Measurements from ENCODE around the gene EDAR. TPM values are rescaled to one million over a fixed set of nuclear protein-coding genes. Genes with fewer than 3 reads are reported as not detected.

Gene EDAR
- total RNA-seq, 2 donors from 2014 or later: not detected

- H3K27ac Mint-ChIP-seq: no peak overlapping the region
- TF ChIP-seq CTCF (conservative IDR thresholded peaks at IDR 0.05): no peak
- DNase-seq: no peak
- no peaks in the 10 kb centered on the region for H3K9me3 Mint-ChIP-seq
- Histone ChIP-seq H3K27ac (ENCODE audit: low read depth, low read length) (no peak overlapping the region), H3K9me3 (ENCODE audit: control insufficient read depth, low read length) (no peaks in the 10 kb centered on the region), H3K4me3 (ENCODE audit: low read length) (no peak overlapping the region), H3K4me1 (ENCODE audit: control insufficient read depth, insufficient read depth, low read length) (no peaks in the 10 kb centered on the region), H3K27me3 (ENCODE audit: control insufficient read depth, insufficient read depth, low read length, poor library complexity, severe bottlenecking) (no peaks in the 10 kb centered on the region), H3K9ac (ENCODE audit: extremely low read depth, low read length, poor library complexity, severe bottlenecking) (no peak overlapping the region), H3K36me3 (ENCODE audit: control insufficient read depth, insufficient read depth, low read length) (no peaks in the 10 kb centered on the region)
- H3K27me3 Mint-ChIP-seq (ENCODE audit: insufficient read depth): no peaks in the 10 kb centered on the region
- H3K4me3 Mint-ChIP-seq: no peak overlapping the region
- no peaks in the 10 kb centered on the region for H3K36me3 Mint-ChIP-seq (ENCODE audit: low read depth)
- H3K4me1 Mint-ChIP-seq: peaks cover 7% of the 10 kb centered on the region
- 84 to 89% methylated on average over 3 to 8 of the region's 9 CpGs for WGBS, 2 experiments (ENCODE audit: insufficient coverage in 1 of 2, insufficient read length in 1 of 2)
These were observed 21.0 kb upstream of the EDAR start for GRCh38 chr2:109009920-109010610.

- H3K27ac Mint-ChIP-seq: no peak overlapping the region
- no peak for TF ChIP-seq CTCF (conservative IDR thresholded peaks at IDR 0.05)
- no peaks in the 10 kb centered on the region for H3K27me3 Mint-ChIP-seq (ENCODE audit: insufficient read depth)
- no peaks in the 10 kb centered on the region for H3K9me3 Mint-ChIP-seq
- Histone ChIP-seq H3K9me3 (ENCODE audit: control insufficient read depth, low read length) (no peaks in the 10 kb centered on the region), H3K9ac (ENCODE audit: extremely low read depth, low read length, poor library complexity, severe bottlenecking) (no peak overlapping the region), H3K4me3 (ENCODE audit: low read length) (no peak overlapping the region), H3K36me3 (ENCODE audit: control insufficient read depth, insufficient read depth, low read length) (no peaks in the 10 kb centered on the region), H3K4me1 (ENCODE audit: control insufficient read depth, insufficient read depth, low read length) (no peaks in the 10 kb centered on the region), H3K27ac (ENCODE audit: low read depth, low read length) (no peak overlapping the region), H3K27me3 (ENCODE audit: control insufficient read depth, insufficient read depth, low read length, poor library complexity, severe bottlenecking) (no peaks in the 10 kb centered on the region)
- H3K4me1 Mint-ChIP-seq: no peaks in the 10 kb centered on the region
- WGBS, 2 experiments (ENCODE audit: insufficient coverage in 1 of 2, insufficient read length in 1 of 2): 90 to 100% methylated on average over 1 to 4 of the region's 4 CpGs
- H3K36me3 Mint-ChIP-seq (ENCODE audit: low read depth): no peaks in the 10 kb centered on the region
- no peak overlapping the region for H3K4me3 Mint-ChIP-seq
- DNase-seq: no peak
These were observed 18.0 kb upstream of the EDAR start for GRCh38 chr2:109006971-109007370.

GRCh38 chr2:109005686-109006204, 16.7 kb upstream of the EDAR start:
- Histone ChIP-seq H3K4me3 (ENCODE audit: low read length) (no peak overlapping the region), H3K27ac (ENCODE audit: low read depth, low read length) (no peak overlapping the region), H3K27me3 (ENCODE audit: control insufficient read depth, insufficient read depth, low read length, poor library complexity, severe bottlenecking) (no peaks in the 10 kb centered on the region), H3K9me3 (ENCODE audit: control insufficient read depth, low read length) (no peaks in the 10 kb centered on the region), H3K36me3 (ENCODE audit: control insufficient read depth, insufficient read depth, low read length) (no peaks in the 10 kb centered on the region), H3K9ac (ENCODE audit: extremely low read depth, low read length, poor library complexity, severe bottlenecking) (no peak overlapping the region), H3K4me1 (ENCODE audit: control insufficient read depth, insufficient read depth, low read length) (no peaks in the 10 kb centered on the region)
- no peak for TF ChIP-seq CTCF (conservative IDR thresholded peaks at IDR 0.05)
- no peaks in the 10 kb centered on the region for H3K4me1 Mint-ChIP-seq
- H3K36me3 Mint-ChIP-seq (ENCODE audit: low read depth): no peaks in the 10 kb centered on the region
- no peak for DNase-seq
- 92 to 96% methylated on average over 19 to 20 of the region's 20 CpGs for WGBS, 2 experiments (ENCODE audit: insufficient coverage in 1 of 2, insufficient read length in 1 of 2)
- no peaks in the 10 kb centered on the region for H3K9me3 Mint-ChIP-seq
- H3K27me3 Mint-ChIP-seq (ENCODE audit: insufficient read depth): no peaks in the 10 kb centered on the region
- H3K4me3 Mint-ChIP-seq: no peak overlapping the region
- H3K27ac Mint-ChIP-seq: no peak overlapping the region
